ENCODE data around the gene TEF.
"Not testable (repeated sequence)": the region's sequence is repeated elsewhere in the genome, so short reads cannot be mapped to it uniquely, and the experiment has no call there.

TEF gene

DNA sequence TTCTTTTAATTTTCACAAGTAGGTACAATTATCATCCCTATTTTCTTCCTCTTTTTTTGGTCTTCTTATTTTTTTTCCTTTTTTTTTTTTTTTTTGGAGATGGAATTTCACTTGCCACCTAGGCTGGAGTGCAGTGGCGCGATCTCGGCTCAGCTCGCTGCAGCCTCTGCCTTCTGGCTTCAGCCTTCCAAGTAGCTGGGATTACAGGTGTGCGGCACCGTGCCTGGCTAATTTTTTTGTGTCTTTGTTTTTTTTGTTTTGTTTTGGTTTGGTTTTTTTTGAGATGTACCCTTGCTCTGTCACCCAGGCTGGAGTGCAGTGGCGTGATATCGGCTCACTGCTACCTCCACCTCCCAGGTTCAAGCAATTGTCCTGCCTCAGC lies 48.2 kb downstream of the TEF start:
- DNase-seq, result no peak

- DNase-seq, result no peak
These were observed 49.9 kb downstream of the TEF start for GRCh38 chr22:41431656-41432055.

DNA sequence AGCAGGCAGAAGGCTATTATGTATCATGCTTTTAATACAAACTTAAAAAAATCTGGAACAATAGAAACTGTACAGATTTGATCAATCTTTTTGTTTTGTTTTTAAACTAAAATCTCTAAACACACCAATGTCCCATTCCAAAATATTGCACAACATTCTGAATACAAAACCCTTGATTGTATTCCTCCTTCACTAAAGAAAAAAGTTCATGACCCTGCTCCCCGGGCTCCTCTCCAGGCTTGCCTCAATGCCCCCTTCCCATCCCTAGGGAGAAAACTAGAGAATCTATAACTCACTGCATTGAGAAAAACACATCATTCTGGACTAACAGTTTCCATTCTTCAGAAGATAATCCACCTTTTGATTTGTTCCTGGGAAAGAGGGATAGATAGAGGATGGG lies 51.7 kb downstream of the TEF start:
- DNase-seq, result not testable (repeated sequence)

DNA sequence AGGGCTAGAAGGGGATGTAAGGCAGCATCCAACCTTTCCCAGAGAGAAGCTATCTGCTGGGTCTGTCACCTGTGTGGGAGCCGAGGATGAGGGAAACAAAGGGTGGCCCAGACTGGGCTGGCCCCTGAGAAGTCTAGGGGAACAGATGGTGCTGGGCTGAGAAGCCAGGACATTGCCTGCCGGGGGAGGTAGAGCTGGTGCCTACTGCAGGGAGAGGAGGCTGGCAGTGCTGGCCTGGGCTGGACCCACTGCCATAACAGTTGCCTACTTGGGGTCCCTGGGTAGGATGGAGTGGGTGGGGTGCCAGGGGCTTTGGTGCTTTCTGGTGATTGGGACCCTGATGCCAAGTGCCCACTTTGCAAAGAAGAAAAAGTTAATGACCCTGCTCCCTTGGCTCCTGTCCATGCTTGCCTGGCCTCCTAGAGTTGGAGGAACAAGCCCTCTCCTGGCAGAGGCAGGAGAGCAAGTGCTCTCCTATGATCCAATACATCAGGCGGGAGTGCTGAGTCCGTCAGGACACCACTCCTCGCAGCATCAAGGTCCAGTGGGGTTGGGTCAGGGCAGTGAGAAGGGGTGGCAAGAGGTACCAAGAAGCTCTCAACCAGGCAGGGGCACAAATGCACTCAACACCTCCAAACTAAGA lies 52.7 kb downstream of the TEF start:
- not testable (repeated sequence) for DNase-seq

GRCh38 chr22:41435560-41435959 lies 53.8 kb downstream of the TEF start:
- DNase-seq, result no peak

DNA sequence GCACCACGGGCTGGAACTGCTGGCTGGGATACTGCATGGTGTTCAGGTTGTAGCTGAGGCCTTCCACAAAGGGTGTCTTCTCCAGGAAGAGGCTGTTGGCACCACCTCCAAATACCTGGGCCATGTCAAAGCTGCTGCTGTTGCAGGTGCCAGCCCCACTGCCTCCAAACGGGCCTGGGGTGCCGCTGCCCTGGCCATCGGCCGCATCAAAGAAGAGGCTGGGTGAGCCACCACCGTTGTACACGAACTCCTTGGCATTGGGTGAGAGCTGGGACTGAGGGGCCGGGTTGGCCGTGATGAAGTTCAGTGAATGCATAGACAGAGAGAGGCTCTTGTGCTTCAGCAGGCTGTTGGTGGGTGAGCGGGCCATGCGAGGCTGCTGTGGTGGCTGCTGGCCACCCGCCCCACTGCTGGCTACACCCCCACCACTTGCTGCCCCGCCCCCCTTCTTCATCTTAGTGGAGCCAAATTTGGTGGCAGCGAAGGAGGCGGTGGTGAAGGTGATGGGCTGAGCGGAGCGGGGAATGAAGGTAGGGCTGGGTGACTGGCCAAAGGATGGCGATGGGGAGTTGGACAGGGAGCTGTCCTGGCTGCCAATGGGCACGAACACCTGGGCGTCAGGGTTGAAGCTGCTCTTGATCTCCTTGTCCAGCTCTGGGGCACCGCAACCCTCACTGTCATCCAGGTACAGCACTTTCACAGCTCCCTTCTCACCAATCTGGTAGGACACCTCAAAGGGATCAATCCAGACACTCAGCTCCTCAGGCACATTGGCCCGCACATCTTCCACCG lies 54.8 kb downstream of the TEF start:
- no peak for DNase-seq

DNA sequence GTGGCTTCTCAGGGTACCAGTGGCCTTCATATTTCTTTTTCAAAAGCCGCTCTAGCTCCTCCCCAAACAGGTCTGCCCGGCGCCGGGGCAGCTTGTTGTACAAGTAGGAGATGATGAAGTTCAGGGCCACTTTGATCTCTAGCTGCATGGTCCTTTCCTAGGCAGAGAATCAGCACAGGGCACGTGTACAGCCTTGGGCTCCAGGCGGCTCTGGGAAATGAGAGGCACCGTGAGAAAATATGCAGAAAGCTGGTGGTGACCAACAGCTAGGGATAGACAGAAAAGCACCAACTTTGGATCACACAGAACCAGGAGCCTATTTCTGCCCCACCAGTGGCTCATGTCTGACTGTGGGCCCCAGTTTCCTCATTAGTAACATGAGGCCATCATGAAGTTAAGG lies 55.5 kb downstream of the TEF start:
- DNase-seq, result no peak

DNA sequence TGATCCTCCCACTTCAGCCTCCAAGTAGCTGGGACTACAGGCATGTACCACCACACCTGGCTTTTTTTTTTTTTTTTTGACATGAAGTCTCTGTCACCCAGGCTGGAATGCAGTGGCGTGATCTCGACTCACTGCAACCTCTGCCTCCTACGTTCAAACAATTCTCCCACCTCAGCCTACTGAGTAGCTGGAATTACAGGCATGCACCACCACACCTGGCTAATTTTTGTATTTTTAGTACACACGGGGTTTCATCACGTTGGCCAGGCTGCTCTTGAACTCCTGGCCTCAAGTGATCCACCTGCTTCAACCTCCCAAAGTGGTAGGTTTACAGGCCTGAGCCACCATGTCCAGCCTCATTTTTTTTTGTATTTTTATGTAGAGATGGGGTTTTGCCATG lies 58.8 kb downstream of the TEF start:
- not testable (repeated sequence) for DNase-seq

DNA sequence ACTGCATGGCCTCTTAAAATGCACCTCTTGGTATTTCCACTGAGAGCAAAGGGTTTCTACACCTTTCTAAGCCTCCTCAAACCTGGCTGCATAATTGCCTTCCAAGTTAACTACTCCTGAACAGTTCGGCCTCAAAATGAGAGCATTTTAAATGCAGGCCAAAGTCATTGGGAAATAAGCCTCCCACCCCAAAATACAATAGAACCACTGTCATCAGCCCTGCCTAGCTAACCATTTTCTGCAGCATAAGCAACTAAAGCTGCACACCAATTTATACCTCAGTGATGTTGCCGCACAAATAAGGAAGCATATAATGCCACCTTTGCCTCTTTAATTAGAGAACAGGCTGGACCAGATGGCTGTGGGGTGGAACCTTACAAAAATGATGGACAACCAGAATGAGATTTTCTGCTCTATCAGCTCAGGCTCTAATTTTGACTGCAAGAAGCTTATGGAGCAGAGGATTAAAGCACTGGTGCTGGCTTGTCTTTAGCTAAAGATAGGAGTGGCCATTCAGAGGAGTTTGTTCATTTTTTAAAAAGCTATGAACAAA lies 60.6 kb downstream of the TEF start:
- no peak for DNase-seq

DNA sequence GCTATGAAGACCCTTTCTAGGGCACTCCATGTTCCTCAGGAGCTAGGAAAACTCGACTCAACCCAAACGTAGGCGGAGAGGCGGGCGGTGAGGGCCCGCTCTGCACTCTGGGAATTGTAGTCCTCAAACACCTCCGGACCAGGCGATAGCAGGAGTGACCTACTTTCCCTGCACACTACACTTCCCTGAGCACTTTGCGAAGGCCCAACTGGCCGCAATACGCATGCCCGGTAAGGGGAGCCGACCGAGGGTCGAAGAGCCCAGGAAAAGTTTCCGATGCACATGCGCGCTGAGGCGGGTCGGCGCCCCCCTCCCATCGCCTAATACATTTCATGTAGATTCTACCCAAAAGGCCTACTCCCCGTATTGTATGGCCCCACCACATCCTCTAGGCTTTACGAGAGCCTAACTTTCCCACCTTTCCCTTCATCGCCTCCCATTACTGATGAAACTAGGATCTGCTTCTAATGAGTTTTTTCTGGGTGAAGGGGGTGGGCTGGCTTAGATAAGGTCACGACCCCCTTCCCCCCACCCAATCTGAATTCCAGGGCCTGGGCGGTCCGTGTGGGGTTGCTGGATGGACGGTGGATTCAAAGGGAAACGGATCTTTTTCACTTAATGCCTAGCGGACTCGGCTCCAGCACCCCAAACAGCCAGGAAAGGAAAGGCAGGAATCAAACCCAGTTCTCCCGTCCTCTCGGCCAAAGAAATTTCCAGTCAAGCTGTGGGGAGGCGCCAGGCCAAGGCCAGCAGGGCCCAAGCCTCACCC lies 62.8 kb downstream of the TEF start:
- peak; percentile 94 for DNase-seq

DNA sequence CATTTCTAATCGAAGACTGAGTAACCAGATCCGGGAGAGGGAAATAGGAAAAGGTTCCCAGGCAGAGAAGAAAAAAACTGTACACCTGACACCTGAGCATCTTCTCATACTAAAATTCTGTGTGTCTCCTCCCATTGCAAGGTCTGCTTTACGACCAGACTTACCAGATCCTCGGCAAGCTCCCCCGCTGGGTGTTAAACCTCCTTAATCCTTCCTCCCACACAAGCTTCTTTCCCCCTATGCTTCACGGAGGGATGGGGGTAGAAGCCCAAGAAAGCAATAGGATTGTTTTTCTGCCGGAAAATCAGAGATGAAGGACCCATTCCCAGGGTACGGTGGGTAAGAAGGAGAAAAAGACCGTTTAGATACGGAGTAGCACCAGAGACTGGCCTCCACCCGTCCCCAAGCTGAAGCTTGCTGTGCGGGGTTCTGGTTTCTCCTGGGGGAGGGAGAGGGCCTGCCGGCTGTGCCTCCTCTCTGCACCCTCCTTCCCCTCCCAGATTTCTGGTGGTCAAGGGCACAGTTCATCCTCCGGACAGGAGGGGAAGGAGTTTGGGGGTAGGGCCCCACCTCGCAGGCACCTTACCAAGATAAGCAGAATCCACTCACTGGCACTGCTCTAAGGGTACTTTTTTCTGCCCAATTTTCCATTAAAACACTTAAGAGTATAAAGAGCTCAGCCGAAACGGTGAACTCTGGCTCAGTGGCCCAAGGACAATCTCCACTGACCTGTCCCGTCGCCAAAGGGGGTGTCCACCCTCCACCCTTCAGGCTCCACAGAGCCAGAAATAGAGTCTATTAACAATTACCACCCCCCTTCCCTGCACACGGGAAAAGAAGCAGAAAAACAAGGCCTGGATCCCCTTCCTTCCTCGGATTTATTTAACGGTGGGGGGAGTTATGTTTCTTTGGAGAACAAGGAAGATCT lies 63.7 kb downstream of the TEF start:
- DNase-seq, result peak; percentile 72

DNA sequence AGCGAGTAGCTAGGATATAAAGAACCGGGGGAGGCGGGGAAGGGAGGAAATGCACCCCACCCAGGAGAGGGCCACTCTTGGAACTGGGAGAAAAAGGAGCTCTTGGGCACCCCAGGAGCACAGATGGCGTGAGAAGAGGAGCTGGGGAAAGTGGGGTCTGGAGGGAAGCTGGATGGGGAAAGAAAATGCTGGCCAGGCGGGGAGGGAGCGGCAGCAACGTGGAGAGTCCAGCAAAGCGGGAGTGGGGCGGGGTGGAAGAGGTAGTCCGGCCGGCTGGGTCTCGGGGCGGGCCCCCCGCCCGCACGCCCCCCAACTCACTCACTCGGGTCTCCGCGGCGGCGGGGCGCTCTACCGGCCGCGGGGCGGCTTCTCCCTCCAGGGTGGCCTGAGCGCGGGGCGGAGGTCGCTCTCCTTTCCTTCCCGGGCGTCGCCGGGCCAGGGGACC lies 64.3 kb downstream of the TEF start:
- DNase-seq, result no peak

- peak; percentile 98 for DNase-seq
These were observed 65.1 kb downstream of the TEF start, which contains the start of gene TOB2 for GRCh38 chr22:41446639-41447434. Gene TOB2, minus strand, starts transcription at chr22:41446801. Its CDS starts 9,456 bp downstream, at chr22:41437345.

GRCh38 chr22:41447435-41448188 lies 65.9 kb downstream of the TEF start:
- DNase-seq, result peak; percentile 85

DNA sequence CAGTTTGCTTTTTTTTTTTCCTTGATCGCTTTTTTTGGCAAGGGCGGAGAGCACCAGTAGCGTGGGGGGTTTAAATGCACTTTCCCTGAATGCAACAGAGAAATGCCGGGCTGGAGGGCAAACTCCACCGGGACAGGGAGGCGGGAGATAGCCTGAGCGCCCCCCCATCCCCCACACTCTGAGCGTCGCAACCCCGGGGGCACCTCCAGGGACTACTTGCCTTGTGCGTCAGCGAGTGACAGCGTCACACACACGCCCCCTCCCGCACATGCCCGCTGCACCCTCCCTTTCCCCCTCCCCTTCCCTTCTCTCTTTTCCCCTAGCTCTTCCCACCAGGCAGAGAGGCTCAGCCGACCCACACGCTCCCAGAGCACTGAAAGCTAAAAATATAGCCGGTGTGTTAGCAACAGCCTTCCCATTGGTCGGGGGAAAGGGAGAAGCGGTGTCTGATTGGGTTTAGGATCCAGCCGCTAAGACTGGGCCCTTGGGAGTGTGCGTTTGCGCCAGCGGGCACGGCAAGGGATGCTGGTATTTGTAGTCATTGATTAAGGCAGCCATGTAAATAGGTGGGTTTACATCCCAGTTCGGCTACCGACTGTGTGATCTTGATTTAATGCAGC lies 66.6 kb downstream of the TEF start:
- DNase-seq, result peak; percentile 96

Measured in activated effector memory CD4-positive, alpha-beta T cell treated with anti-CD3 and anti-CD28 coated beads, Interleukin-2, amount 50 U/mL, for 16 hours (primary cell).